HCT116 (cell line): ENCODE data around the gene MTARC2. TPM values are rescaled to one million over a fixed set of nuclear protein-coding genes. Genes with fewer than 3 reads are reported as not detected.

Experiments
- ATAC-seq: fragments of 200-7000 bp; cut with Tn5 transposase; 2 replicates; pipeline ENCODE4 v1.9.1; 2020; ENCODE audit warnings: mild to moderate bottlenecking, moderate library complexity
- BruUV-seq: library from RNA; stranded (reverse); fragments of 400-500 nt; replicated peaks from 2 replicates; lab custom pipeline; 2021; lab: Mats Ljungman, UMichigan
- CTCF ChIA-PET: fragments of 300-600 bp; sonication (Branson Sonifier 250); formaldehyde crosslinking; loops from one replicate; lab custom pipeline; 2021; ENCODE audit warnings: antibody characterized with exemption; lab: Charles Lee
- POLR2A ChIA-PET: fragments of 300-600, 350-600 bp; sonication (Branson Sonifier 250); formaldehyde crosslinking; loops from one replicate; lab custom pipeline; 2021; ENCODE audit warnings: antibody characterized with exemption; lab: Charles Lee
- RAD21 ChIA-PET, 2 experiments: fragments of 300-600 bp; sonication (Branson Sonifier 250); formaldehyde crosslinking; loops; one replicate each; lab custom pipeline; 2023; ENCODE audit warnings: low total read pairs in 2 of 2; ENCODE audit not compliant: uncharacterized antibody in 2 of 2, unreplicated experiment in 2 of 2, low non-redundant PET in 1 of 2; lab: Charles Lee
- DNase-seq: peaks from one replicate; pipeline ENCODE4 v3.0.0-alpha.2; 2010; ENCODE audit warnings: low read depth, low spot score
- H2AFZ ChIP-seq: fragments of 200-600 bp; shearing (Covaris generic), sonication (generic); 2 replicates; pipeline ENCODE4 v1.6.1; 2017; ENCODE audit warnings: low read depth, mixed run types, mixed read lengths, antibody characterized with exemption, low read length; ENCODE audit not compliant: poor library complexity, severe bottlenecking
- H3K27ac ChIP-seq: 2 replicates; pipeline ENCODE4 v1.5.1; 2012; ENCODE audit warnings: low read depth, low read length
- H3K27me3 ChIP-seq: fragments of 200-600 bp; sonication (generic); 2 replicates; pipeline ENCODE4 v1.6.1; 2016; ENCODE audit warnings: mixed run types, low read length, mixed read lengths; ENCODE audit not compliant: insufficient read depth
- H3K36me3 ChIP-seq, 2 experiments: fragments of 200-500 bp in 1 of 2; fragments of 200-600 bp in 1 of 2; sonication (Bioruptor generic) in 1 of 2; sonication (generic) in 1 of 2; 2 replicates each; pipeline versions ENCODE4 v1.5.1 to v1.6.1; 2014 to 2016; ENCODE audit warnings: low read length in 2 of 2, inconsistent platforms in 1 of 2, mixed read lengths in 1 of 2, mixed run types in 1 of 2; ENCODE audit not compliant: insufficient read depth in 2 of 2, control insufficient read depth in 1 of 2
- H3K4me1 ChIP-seq, 2 experiments: fragments of 200-600 bp in 1 of 2; sonication (generic) in 1 of 2; 2 replicates each; pipeline versions ENCODE4 v1.5.1 to v1.6.1; 2012 to 2017; ENCODE audit warnings: low read length in 2 of 2, inconsistent platforms in 1 of 2, mild to moderate bottlenecking in 1 of 2, mixed read lengths in 1 of 2, mixed run types in 1 of 2, moderate library complexity in 1 of 2; ENCODE audit not compliant: insufficient read depth in 2 of 2, control insufficient read depth in 1 of 2
- H3K4me2 ChIP-seq: fragments of 200-600 bp; sonication (generic); 2 replicates; pipeline ENCODE4 v1.6.1; 2017; ENCODE audit warnings: mixed run types, low read length, mixed read lengths
- H3K4me3 ChIP-seq, 2 experiments: fragments of 200-600 bp in 1 of 2; sonication (generic) in 1 of 2; replicated peaks in 1 of 2; 2 replicates each; pipeline ENCODE4 v1.5.1; 2011 to 2016; ENCODE audit warnings: low read length in 2 of 2, control low read depth in 1 of 2, low read depth in 1 of 2, mild to moderate bottlenecking in 1 of 2, mixed read lengths in 1 of 2, mixed run types in 1 of 2
- H3K79me2 ChIP-seq: fragments of 200-600 bp; sonication (generic); 2 replicates; pipeline ENCODE4 v1.6.1; 2017; ENCODE audit warnings: mild to moderate bottlenecking, mixed run types, low read length, moderate library complexity, mixed read lengths; ENCODE audit not compliant: insufficient read depth
- H3K9ac ChIP-seq: fragments of 200-600 bp; sonication (generic); 2 replicates; pipeline ENCODE4 v1.6.1; 2016; ENCODE audit warnings: low read length, mixed read lengths
- H3K9me2 ChIP-seq: fragments of 200-600 bp; sonication (generic), shearing (Covaris generic); 2 replicates; pipeline ENCODE4 v1.6.1; 2017; ENCODE audit warnings: mixed run types, mild to moderate bottlenecking, moderate library complexity; ENCODE audit not compliant: insufficient read depth
- H3K9me3 ChIP-seq, 2 experiments: fragments of 200-500 bp in 1 of 2; fragments of 200-600 bp in 1 of 2; sonication (Bioruptor generic) in 1 of 2; sonication (generic) in 1 of 2; 2 replicates each; pipeline ENCODE4 v1.6.1; 2014 to 2017; ENCODE audit warnings: low read length in 2 of 2, mixed read lengths in 2 of 2, inconsistent platforms in 1 of 2, low read depth in 1 of 2, mild to moderate bottlenecking in 1 of 2, mixed run types in 1 of 2, moderate library complexity in 1 of 2; ENCODE audit not compliant: control insufficient read depth in 1 of 2, insufficient read depth in 1 of 2
- H4K20me1 ChIP-seq: fragments of 200-600 bp; sonication (generic), shearing (Covaris generic); 2 replicates; pipeline ENCODE4 v1.6.1; 2017; ENCODE audit warnings: mixed run types, mild to moderate bottlenecking, moderate library complexity; ENCODE audit not compliant: insufficient read depth
- CEBPB ChIP-seq: IDR thresholded peaks from 2 replicates; pipeline ENCODE4 v1.6.1; 2012; ENCODE audit warnings: low read depth
- EGR1 ChIP-seq: IDR thresholded peaks from 2 replicates; pipeline ENCODE4 v1.6.1; 2012; ENCODE audit warnings: low read depth
- ELF1 ChIP-seq: IDR thresholded peaks from 2 replicates; pipeline ENCODE4 v1.6.1; 2012; ENCODE audit warnings: low read depth, borderline replicate concordance
- EZH2phosphoT487 ChIP-seq: fragments of 200-600 bp; IDR thresholded peaks from 2 replicates; pipeline ENCODE4 v1.6.1; 2018; ENCODE audit warnings: antibody characterized with exemption, borderline replicate concordance
- FOSL1 ChIP-seq: IDR thresholded peaks from 2 replicates; pipeline ENCODE4 v1.6.1; 2012; ENCODE audit warnings: low read depth
- JUND ChIP-seq: IDR thresholded peaks from 2 replicates; pipeline ENCODE4 v1.6.1; 2012
- RAD21 ChIP-seq: IDR thresholded peaks from 2 replicates; pipeline ENCODE4 v1.6.1; 2012; ENCODE audit warnings: low read depth, mild to moderate bottlenecking
- YY1 ChIP-seq: IDR thresholded peaks from 2 replicates; pipeline ENCODE4 v1.6.1; 2011; ENCODE audit warnings: low read length, low read depth, moderate library complexity, mild to moderate bottlenecking; ENCODE audit not compliant: insufficient replicate concordance; ENCODE audit errors: extremely low read depth
- ZNF274 ChIP-seq: fragments of 200-500 bp; sonication (Bioruptor generic); IDR thresholded peaks from 2 replicates; pipeline ENCODE4 v1.6.1; 2014; ENCODE audit warnings: mild to moderate bottlenecking, low read depth, low read length, inconsistent platforms
- intact Hi-C: fragments of 100-400 bp; cut with micrococcal nuclease; formaldehyde crosslinking; loops from 2 replicates; pipeline ENCODE4 v1.10.0; 2022
- total RNA-seq: library from RNA; stranded (reverse); gene quantifications from one replicate; pipeline ENCODE4 v1.2.1, GENCODE V29; 2021; ENCODE audit not compliant: unreplicated experiment

MTARC2 gene
- total RNA-seq, 1 experiment from 2014 or later = 16.6 TPM

GRCh38 chr1:220824031-220824989 is 76.2 kb downstream of the MTARC2 start:
- ATAC-seq (no peak), DNase-seq (no peak)
- ChIA-PET RAD21 (no interaction called here), CTCF (no interaction called here), POLR2A (no interaction called here)
- Histone ChIP-seq H3K9me3 (no peaks in the 10 kb centered on the region), H4K20me1 (no peaks in the 10 kb centered on the region), H3K36me3 (no peaks in the 10 kb centered on the region), H3K27me3 (no peaks in the 10 kb centered on the region), H3K4me1 (no peaks in the 10 kb centered on the region), H3K9me2 (no peaks in the 10 kb centered on the region; the same call in 1 of the 2 replicates), H3K79me2 (no peaks in the 10 kb centered on the region), H3K4me3 (no peak overlapping the region), H2AFZ (no peak overlapping the region), H3K27ac (no peak overlapping the region), H3K4me2 (no peak overlapping the region), H3K9ac (no peak overlapping the region)
- intact Hi-C loops = no loop called here
- BruUV-seq = no TSS peak
- no peak for TF ChIP-seq EGR1
- no peak for TF ChIP-seq EZH2phosphoT487
- no peak for TF ChIP-seq CEBPB
- TF ChIP-seq YY1 = no peak
- no peak for TF ChIP-seq RAD21
- TF ChIP-seq ELF1 = no peak
- no peak for TF ChIP-seq FOSL1
- TF ChIP-seq JUND = no peak
- no peak for TF ChIP-seq ZNF274
